GM12878 (cell line): ENCODE measurements around the gene TTC29. TPM values are rescaled to one million over a fixed set of nuclear protein-coding genes. Genes with fewer than 3 reads are reported as not detected.

Experiments
- ATAC-seq: fragments of 200-7000 bp; cut with Tn5 transposase; 3 replicates; pipeline ENCODE4 v1.9.1; 2020; ENCODE audit warnings: mild to moderate bottlenecking, moderate library complexity
- BruUV-seq: library from RNA; stranded (reverse); fragments of 400-500 nt; replicated peaks from 2 replicates; lab custom pipeline; 2021; lab: Mats Ljungman, UMichigan
- CTCF ChIA-PET: fragments of 300-600 bp; sonication (Branson Sonifier 250); formaldehyde crosslinking; extraction: SDS; loops from one replicate; lab custom pipeline; 2021; ENCODE audit warnings: inconsistent platforms; lab: Yijun Ruan, JAX
- POLR2A ChIA-PET: fragments of 350-600 bp; formaldehyde crosslinking; extraction: SDS; loops from one replicate; lab custom pipeline; 2021; ENCODE audit warnings: inconsistent platforms; lab: Charles Lee
- RAD21 ChIA-PET: fragments of 300-600 bp; sonication (Branson Sonifier 250); formaldehyde crosslinking; loops from one replicate; lab custom pipeline; 2023; ENCODE audit warnings: antibody characterized with exemption; ENCODE audit not compliant: unreplicated experiment; lab: Charles Lee
- SMC1A ChIA-PET: fragments of 300-600 bp; sonication (Branson Sonifier 250); formaldehyde crosslinking; loops from one replicate; lab custom pipeline; 2023; ENCODE audit not compliant: unreplicated experiment, uncharacterized antibody; lab: Charles Lee
- DNase-seq: peaks from one replicate; pipeline ENCODE4 v3.0.0-alpha.2; 2011; ENCODE audit warnings: low read depth, low spot score
- FAIRE-seq: peaks from 3 replicates; lab custom pipeline; 2011; peaks lifted over from hg19 to GRCh38; lab: Jason Lieb, UNC
- H2AFZ ChIP-seq: 2 replicates; pipeline ENCODE4 v1.6.0; 2011; ENCODE audit warnings: low read depth, low read length, control low read depth; ENCODE audit not compliant: control insufficient read depth
- H3K27ac ChIP-seq: 2 replicates; pipeline ENCODE4 v1.5.1; 2011; ENCODE audit warnings: control low read depth; ENCODE audit not compliant: control insufficient read depth, insufficient read depth
- H3K27me3 ChIP-seq, 2 experiments: replicated peaks in 1 of 2; 2 replicates each; pipeline versions ENCODE4 v1.6.0 to v1.6.1; 2011; ENCODE audit warnings: low read length in 1 of 2; ENCODE audit not compliant: control insufficient read depth in 2 of 2, insufficient read depth in 2 of 2
- H3K36me3 ChIP-seq, 2 experiments: 2 replicates each; pipeline ENCODE4 v1.5.1; 2011; ENCODE audit warnings: low read length in 1 of 2; ENCODE audit not compliant: control insufficient read depth in 2 of 2, insufficient read depth in 2 of 2
- H3K4me1 ChIP-seq: 2 replicates; pipeline ENCODE4 v1.6.1; 2011; ENCODE audit warnings: mild to moderate bottlenecking, low read length, moderate library complexity, mixed read lengths; ENCODE audit not compliant: control insufficient read depth, insufficient read depth
- H3K4me2 ChIP-seq: 2 replicates; pipeline ENCODE4 v1.6.0; 2011; ENCODE audit warnings: control low read depth; ENCODE audit not compliant: control insufficient read depth, insufficient read depth
- H3K4me3 ChIP-seq: fragments of 200-600 bp; sonication (generic); 2 replicates; pipeline ENCODE4 v1.5.1; 2016
- H3K79me2 ChIP-seq: 2 replicates; pipeline ENCODE4 v1.6.0; 2011; ENCODE audit warnings: low read length; ENCODE audit not compliant: control insufficient read depth, insufficient read depth
- H3K9ac ChIP-seq: 2 replicates; pipeline ENCODE4 v1.8.0; 2011; ENCODE audit warnings: low read length, control low read depth, mixed read lengths; ENCODE audit not compliant: control insufficient read depth, insufficient read depth
- H3K9me3 ChIP-seq: replicated peaks from 3 replicates; pipeline ENCODE4 v1.5.1; 2011; ENCODE audit warnings: mild to moderate bottlenecking, low read length; ENCODE audit not compliant: control insufficient read depth, insufficient read depth
- H4K20me1 ChIP-seq: 2 replicates; pipeline ENCODE4 v1.6.0; 2011; ENCODE audit not compliant: control insufficient read depth, insufficient read depth
- EZH2 ChIP-seq: IDR thresholded peaks from 2 replicates; pipeline ENCODE4 v1.6.1; 2012; ENCODE audit warnings: low read depth, mild to moderate bottlenecking, control low read depth, inconsistent platforms, low read length, borderline replicate concordance; ENCODE audit not compliant: control insufficient read depth
- HDGF ChIP-seq: fragments of 450-650 bp; IDR thresholded peaks from 2 replicates; pipeline ENCODE4 v1.6.1; 2016; ENCODE audit warnings: antibody characterized with exemption
- MYC ChIP-seq: IDR thresholded peaks from 2 replicates; pipeline ENCODE4 v1.6.1; 2011; ENCODE audit warnings: mild to moderate bottlenecking, low read length, moderate library complexity, inconsistent platforms; ENCODE audit not compliant: insufficient read depth, insufficient replicate concordance, insufficient read length, severe bottlenecking
- POLR2A ChIP-seq: IDR thresholded peaks from 2 replicates; pipeline ENCODE4 v1.6.1; 2011; ENCODE audit warnings: low read depth, mild to moderate bottlenecking, low read length
- POU2F2 ChIP-seq: IDR thresholded peaks from 3 replicates; pipeline ENCODE4 v1.6.1; 2011; ENCODE audit warnings: low read depth, mild to moderate bottlenecking, low read length, borderline replicate concordance
- RUNX3 ChIP-seq: IDR thresholded peaks from 2 replicates; pipeline ENCODE4 v1.6.1; 2012; ENCODE audit warnings: low read length, inconsistent platforms
- SIX5 ChIP-seq: IDR thresholded peaks from 2 replicates; pipeline ENCODE4 v1.6.1; 2011; ENCODE audit warnings: mild to moderate bottlenecking, low read depth, low read length, moderate library complexity; ENCODE audit not compliant: severe bottlenecking
- SMAD5 ChIP-seq: IDR thresholded peaks from 2 replicates; pipeline ENCODE4 v1.6.1; 2016; ENCODE audit warnings: antibody characterized with exemption, low read depth
- TCF7 ChIP-seq: IDR thresholded peaks from 2 replicates; pipeline ENCODE4 v1.6.1; 2014; ENCODE audit warnings: antibody characterized with exemption, borderline replicate concordance
- WGBS: methylation state at CpG from one replicate; pipeline ENCODE4 v1.1.6; 2016; ENCODE audit warnings: low lambda C conversion rate; ENCODE audit not compliant: insufficient replicate concordance, insufficient coverage; ENCODE audit errors: missing lambda C conversion rate; 5-methylcytosine and 5-hydroxymethylcytosine counted together
- in situ Hi-C: fragments of 300-500 bp; cut with MboI; formaldehyde crosslinking; loops from 9 replicates; pipeline ENCODE4 v1.14.3; 2018; ENCODE audit warnings: mixed read lengths
- intact Hi-C: fragments of 100-400 bp; cut with micrococcal nuclease; formaldehyde crosslinking; loops from one replicate; pipeline ENCODE4 v1.14.2; 2022; ENCODE audit not compliant: unreplicated experiment
- polyA plus RNA-seq, 11 experiments: library from polyadenylated mRNA; depleted of rRNA in 4 of 11; unstranded in 6 of 11; stranded (reverse) in 5 of 11; fragments of >200 nt; fragmentation: Nextera tagmentation in 4 of 11; fragmentation: Illumina TruSeq in 1 of 11; extraction: Ambion mirVana in 4 of 11; extraction: Trizol in 1 of 11; gene quantifications; 1 replicate in 1 of 11; 2 replicates in 10 of 11; pipeline versions ENCODE4 v1.2.1 to v1.2.3, GENCODE V29; 2011 to 2016; ENCODE audit warnings: inconsistent platforms in 2 of 11, missing spikeins in 2 of 11, low read depth in 1 of 11
- total RNA-seq, 4 experiments: library from RNA; depleted of rRNA in 3 of 4; stranded (reverse); fragments of >200 nt in 3 of 4; fragmentation: Illumina TruSeq in 1 of 4; extraction: Trizol in 1 of 4; gene quantifications; 2 replicates each; pipeline versions ENCODE4 v1.2.1 to v1.2.3, GENCODE V29; 2013 to 2021
- TF ChIP-seq, protein P1 (sequence below): fragments of 450-650 bp; IDR thresholded peaks from 2 replicates; pipeline ENCODE4 v1.6.1; 2018; ENCODE audit warnings: borderline replicate concordance, mild to moderate bottlenecking; ENCODE audit not compliant: partially characterized antibody
- TF ChIP-seq, protein P2 (sequence below): fragments of 450-650 bp; IDR thresholded peaks from 2 replicates; pipeline ENCODE4 v1.6.1; 2017; ENCODE audit warnings: mild to moderate bottlenecking
- TF ChIP-seq, protein P3 (sequence below): IDR thresholded peaks from 2 replicates; pipeline ENCODE4 v1.6.1; 2012; ENCODE audit warnings: low read depth, low read length, improper control_type of control experiment
- TF ChIP-seq, protein P4 (sequence below): fragments of 150-350 bp; IDR thresholded peaks from 2 replicates; pipeline ENCODE4 v1.6.1; 2016; ENCODE audit warnings: low read depth, low read length
- TF ChIP-seq, protein P5 (sequence below): fragments of 450-650 bp; IDR thresholded peaks from 2 replicates; pipeline ENCODE4 v1.6.1; 2016; ENCODE audit warnings: mild to moderate bottlenecking

Gene TTC29
- total and polyA plus RNA-seq, 10 of the 15 experiments (the other 5 are each of a cell fraction or from before 2014, with no cell fraction given): not detected

DNA sequence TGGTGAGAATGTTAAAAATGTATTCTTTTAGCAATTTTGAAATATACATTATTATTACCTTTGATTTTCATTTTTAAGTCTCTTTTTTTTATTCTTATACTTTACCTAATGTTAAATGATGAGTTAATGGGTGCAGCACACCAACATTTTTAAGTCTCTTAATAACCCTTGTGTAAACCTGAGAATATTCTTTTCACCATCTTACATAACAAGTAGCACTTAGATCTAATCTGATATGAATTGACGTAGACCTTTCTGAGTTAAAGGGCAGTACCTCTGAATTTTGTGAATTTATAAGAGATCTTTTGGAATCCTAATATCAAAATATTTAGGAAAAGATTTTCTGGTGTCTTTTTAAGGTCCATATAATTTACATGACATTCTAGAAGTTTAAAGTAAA lies 110.6 kb downstream of the TTC29 start:
- Histone ChIP-seq H3K4me1 (no peaks in the 10 kb centered on the region), H3K9me3 (no peaks in the 10 kb centered on the region), H2AFZ (no peak overlapping the region), H3K27me3 (no peaks in the 10 kb centered on the region), H4K20me1 (no peaks in the 10 kb centered on the region), H3K4me2 (no peak overlapping the region), H3K27ac (no peak overlapping the region), H3K4me3 (no peak overlapping the region), H3K79me2 (no peaks in the 10 kb centered on the region), H3K36me3 (no peaks in the 10 kb centered on the region), H3K9ac (no peak overlapping the region)
- BruUV-seq: no TSS peak
- FAIRE-seq (no peak), ATAC-seq (no peak), DNase-seq (no peak)
- POLR2A ChIA-PET: no interaction called here
- in situ Hi-C loops: no loop called here
- intact Hi-C loops: no loop called here
- SMC1A ChIA-PET: no interaction called here
- WGBS: 46% methylated on average over 1 of the region's 1 CpG
- CTCF ChIA-PET: no interaction called here
- RAD21 ChIA-PET: no interaction called here
- no peak for TF ChIP-seq RUNX3
- TF ChIP-seq MYC: no peak
- TF ChIP-seq TCF7: no peak
- TF ChIP-seq SMAD5: no peak
- TF ChIP-seq HDGF: no peak
- TF ChIP-seq POU2F2: no peak
- TF ChIP-seq, protein P1, sequence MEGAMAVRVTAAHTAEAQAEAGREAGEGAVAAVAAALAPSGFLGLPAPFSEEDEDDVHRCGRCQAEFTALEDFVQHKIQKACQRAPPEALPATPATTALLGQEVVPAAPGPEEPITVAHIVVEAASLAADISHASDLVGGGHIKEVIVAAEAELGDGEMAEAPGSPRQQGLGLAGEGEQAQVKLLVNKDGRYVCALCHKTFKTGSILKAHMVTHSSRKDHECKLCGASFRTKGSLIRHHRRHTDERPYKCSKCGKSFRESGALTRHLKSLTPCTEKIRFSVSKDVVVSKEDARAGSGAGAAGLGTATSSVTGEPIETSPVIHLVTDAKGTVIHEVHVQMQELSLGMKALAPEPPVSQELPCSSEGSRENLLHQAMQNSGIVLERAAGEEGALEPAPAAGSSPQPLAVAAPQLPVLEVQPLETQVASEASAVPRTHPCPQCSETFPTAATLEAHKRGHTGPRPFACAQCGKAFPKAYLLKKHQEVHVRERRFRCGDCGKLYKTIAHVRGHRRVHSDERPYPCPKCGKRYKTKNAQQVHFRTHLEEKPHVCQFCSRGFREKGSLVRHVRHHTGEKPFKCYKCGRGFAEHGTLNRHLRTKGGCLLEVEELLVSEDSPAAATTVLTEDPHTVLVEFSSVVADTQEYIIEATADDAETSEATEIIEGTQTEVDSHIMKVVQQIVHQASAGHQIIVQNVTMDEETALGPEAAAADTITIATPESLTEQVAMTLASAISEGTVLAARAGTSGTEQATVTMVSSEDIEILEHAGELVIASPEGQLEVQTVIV: no peak
- no peak for TF ChIP-seq POLR2A
- TF ChIP-seq, protein P2, sequence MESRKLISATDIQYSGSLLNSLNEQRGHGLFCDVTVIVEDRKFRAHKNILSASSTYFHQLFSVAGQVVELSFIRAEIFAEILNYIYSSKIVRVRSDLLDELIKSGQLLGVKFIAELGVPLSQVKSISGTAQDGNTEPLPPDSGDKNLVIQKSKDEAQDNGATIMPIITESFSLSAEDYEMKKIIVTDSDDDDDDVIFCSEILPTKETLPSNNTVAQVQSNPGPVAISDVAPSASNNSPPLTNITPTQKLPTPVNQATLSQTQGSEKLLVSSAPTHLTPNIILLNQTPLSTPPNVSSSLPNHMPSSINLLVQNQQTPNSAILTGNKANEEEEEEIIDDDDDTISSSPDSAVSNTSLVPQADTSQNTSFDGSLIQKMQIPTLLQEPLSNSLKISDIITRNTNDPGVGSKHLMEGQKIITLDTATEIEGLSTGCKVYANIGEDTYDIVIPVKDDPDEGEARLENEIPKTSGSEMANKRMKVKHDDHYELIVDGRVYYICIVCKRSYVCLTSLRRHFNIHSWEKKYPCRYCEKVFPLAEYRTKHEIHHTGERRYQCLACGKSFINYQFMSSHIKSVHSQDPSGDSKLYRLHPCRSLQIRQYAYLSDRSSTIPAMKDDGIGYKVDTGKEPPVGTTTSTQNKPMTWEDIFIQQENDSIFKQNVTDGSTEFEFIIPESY: no peak
- TF ChIP-seq, protein P3, sequence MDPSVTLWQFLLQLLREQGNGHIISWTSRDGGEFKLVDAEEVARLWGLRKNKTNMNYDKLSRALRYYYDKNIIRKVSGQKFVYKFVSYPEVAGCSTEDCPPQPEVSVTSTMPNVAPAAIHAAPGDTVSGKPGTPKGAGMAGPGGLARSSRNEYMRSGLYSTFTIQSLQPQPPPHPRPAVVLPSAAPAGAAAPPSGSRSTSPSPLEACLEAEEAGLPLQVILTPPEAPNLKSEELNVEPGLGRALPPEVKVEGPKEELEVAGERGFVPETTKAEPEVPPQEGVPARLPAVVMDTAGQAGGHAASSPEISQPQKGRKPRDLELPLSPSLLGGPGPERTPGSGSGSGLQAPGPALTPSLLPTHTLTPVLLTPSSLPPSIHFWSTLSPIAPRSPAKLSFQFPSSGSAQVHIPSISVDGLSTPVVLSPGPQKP: no peak
- TF ChIP-seq, protein P4, sequence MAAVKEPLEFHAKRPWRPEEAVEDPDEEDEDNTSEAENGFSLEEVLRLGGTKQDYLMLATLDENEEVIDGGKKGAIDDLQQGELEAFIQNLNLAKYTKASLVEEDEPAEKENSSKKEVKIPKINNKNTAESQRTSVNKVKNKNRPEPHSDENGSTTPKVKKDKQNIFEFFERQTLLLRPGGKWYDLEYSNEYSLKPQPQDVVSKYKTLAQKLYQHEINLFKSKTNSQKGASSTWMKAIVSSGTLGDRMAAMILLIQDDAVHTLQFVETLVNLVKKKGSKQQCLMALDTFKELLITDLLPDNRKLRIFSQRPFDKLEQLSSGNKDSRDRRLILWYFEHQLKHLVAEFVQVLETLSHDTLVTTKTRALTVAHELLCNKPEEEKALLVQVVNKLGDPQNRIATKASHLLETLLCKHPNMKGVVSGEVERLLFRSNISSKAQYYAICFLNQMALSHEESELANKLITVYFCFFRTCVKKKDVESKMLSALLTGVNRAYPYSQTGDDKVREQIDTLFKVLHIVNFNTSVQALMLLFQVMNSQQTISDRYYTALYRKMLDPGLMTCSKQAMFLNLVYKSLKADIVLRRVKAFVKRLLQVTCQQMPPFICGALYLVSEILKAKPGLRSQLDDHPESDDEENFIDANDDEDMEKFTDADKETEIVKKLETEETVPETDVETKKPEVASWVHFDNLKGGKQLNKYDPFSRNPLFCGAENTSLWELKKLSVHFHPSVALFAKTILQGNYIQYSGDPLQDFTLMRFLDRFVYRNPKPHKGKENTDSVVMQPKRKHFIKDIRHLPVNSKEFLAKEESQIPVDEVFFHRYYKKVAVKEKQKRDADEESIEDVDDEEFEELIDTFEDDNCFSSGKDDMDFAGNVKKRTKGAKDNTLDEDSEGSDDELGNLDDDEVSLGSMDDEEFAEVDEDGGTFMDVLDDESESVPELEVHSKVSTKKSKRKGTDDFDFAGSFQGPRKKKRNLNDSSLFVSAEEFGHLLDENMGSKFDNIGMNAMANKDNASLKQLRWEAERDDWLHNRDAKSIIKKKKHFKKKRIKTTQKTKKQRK: no peak
- TF ChIP-seq, protein P5, sequence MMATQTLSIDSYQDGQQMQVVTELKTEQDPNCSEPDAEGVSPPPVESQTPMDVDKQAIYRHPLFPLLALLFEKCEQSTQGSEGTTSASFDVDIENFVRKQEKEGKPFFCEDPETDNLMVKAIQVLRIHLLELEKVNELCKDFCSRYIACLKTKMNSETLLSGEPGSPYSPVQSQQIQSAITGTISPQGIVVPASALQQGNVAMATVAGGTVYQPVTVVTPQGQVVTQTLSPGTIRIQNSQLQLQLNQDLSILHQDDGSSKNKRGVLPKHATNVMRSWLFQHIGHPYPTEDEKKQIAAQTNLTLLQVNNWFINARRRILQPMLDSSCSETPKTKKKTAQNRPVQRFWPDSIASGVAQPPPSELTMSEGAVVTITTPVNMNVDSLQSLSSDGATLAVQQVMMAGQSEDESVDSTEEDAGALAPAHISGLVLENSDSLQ: no peak
- no peak for TF ChIP-seq SIX5
- TF ChIP-seq EZH2: no peak
